Fibroblast of the conjunctiva (primary cell): ENCODE data around the gene RXFP2.

ENCODE experiments used
- DNase-seq: peaks from one replicate; pipeline ENCODE4 v3.0.0-alpha.2; 2010; ENCODE audit warnings: low read depth

Gene RXFP2

DNA sequence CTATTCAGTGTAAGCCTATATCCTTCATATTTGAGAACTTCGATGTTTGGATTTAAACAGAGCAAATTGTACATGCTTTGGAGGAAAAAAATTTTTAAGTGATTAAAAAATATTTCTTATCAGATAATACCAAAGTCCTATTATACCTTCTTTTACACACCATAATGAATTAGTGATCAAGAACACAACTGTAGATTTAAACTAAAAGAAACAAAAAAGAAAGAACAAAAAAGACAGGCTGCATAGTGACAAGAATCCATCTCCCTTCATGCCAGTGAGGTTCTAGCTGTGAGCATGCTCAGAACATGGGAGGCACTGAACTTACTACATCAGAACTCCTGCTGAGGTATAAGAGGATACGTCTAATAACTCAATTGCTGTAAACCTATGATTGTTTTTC, at the start of gene RXFP2:
Gene RXFP2, plus strand, starts transcription at position 301 of the 400 bp plus-strand sequence. Its CDS starts 87 bp downstream, at position 388.
- no peak for DNase-seq

DNA sequence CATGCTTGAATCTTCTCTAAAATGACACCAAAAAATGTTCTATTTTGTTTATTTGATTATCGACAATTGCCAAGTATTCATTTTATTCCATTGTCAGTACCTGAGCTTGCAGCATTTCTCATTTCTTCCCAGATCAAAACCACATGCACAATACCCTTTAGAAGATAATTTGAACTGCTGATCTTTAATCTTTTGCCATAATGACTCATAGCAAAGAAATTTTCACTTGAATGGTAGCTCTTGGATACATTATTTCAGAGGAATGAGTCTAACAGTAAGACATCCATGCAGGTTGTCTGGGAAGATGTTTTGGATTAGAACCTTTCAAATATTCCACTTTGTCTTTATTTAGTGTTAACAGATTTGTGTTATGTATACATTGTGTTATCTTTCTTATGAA, 42.0 kb upstream of the RXFP2 start:
- DNase-seq = no peak

GRCh38 chr13:31699650-31700049, 39.7 kb upstream of the RXFP2 start:
- no peak for DNase-seq

DNA sequence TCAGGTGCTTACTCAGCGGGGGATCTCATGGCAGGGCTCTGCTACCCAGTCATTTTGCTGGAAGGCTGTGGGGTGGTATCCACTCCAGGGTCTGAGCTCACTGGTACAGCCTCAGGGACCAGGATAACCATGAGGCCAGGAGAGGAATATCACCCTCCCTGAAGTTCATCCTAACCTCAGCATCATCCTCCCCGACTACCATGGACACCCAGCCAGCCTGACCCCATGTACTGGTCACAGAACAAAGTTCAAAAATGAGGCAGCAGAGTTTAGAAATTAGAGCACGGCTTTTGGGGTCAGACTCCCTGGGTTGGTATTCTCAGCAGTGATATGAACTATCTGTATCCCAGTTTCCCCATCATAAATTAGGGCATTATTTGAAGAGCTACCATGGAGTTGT, 35.5 kb upstream of the RXFP2 start:
- no peak for DNase-seq

- DNase-seq = no peak
Measured at GRCh38 chr13:31706105-31706504, 33.2 kb upstream of the RXFP2 start.

DNA sequence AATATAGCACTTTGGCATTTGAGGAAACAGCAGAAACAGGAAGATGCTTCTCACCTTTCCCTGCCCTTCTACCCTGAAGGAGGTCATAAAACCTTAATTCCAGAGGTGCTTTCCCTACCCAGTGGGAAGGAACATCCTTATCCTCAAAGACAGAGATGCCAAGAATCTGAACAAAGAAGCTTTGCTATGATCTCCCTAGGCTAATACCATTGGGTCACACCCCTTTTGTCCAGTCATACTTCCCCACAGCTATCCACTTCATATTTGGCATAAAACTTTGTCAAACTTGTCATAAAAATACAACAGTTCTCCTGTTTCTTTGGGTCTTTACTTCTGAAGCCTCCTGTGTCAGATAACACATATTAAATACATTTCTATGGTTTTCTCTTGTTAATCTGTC, 21.7 kb upstream of the RXFP2 start:
- no peak for DNase-seq

- DNase-seq = no peak
Measured at GRCh38 chr13:31719214-31719613, 20.1 kb upstream of the RXFP2 start.

GRCh38 chr13:31722673-31723072, 16.7 kb upstream of the RXFP2 start:
- peak; percentile 14 for DNase-seq

- DNase-seq = no peak
Measured at GRCh38 chr13:31725841-31726240, 13.5 kb upstream of the RXFP2 start.

DNA sequence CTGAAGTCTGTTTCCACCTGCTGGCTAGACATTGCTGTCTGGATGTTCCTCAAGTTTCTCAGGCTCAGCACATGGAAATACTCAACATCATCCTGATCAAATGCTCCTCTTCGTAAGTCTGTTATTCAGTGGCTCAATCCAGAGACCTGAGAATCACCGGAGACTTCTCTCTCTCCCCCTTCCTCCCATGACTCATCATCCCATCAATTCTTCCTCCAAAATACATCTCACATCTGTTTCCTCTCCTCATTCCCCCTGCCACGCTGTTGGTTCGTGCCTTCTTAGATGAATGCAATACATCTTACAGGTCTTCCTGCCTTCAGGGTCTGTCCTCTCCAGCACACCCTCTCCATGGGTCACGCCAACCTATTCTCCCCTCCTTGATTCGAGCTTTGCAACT, 7.4 kb upstream of the RXFP2 start:
- no peak for DNase-seq

- no peak for DNase-seq
Measured at GRCh38 chr13:31733066-31733465, 6.3 kb upstream of the RXFP2 start.

DNA sequence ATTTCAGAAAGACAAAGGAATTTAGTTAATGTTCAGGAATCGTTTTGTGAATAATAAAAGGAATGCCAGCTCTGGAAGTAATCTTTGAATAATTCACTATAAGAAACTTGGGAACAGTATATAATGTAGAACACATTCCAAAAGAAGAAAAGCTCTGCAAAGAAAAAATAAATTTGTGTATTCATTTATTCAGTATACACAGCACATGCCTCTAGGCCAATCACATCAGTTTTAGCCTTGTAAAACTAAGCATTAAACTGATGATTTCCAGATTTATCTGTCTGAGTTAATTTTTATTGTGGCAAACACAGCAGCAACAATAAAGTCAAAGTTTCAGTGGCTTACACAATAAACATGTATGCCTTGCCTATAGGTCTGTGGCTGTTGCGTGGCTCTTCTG, 5.7 kb upstream of the RXFP2 start:
- no peak for DNase-seq

DNA sequence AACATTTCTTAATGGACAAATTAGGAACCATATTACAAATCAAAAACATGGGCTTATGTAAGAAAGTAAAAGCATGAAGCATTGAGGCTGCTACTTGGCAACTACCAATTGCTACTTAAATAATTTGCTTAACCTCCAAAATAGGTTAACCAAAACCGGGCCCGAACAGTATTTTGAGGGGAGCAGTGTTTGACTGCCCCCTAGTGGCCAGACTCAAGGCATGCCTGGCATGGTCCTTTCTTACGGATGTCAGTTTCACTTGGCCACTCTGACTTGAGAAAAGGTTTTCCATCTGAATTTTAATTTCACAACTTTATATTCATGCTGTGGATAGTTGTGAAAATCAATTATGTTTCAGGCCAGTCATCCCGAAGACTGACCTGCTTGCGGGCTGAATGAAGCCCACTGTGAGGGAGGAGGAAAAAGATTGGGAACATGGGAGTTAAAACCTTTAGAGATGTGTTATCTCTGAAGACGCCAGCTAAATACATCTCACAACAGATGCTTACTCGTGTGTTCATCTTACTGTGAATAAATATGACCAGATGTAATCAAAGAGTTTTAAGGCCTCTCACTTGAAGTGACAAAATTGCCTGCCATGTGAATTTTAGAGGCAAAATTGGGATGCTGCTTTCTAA, 2.9 kb downstream of the RXFP2 start:
- DNase-seq = peak; percentile 65

GRCh38 chr13:31747291-31747690, 8.0 kb downstream of the RXFP2 start:
- DNase-seq = no peak

DNA sequence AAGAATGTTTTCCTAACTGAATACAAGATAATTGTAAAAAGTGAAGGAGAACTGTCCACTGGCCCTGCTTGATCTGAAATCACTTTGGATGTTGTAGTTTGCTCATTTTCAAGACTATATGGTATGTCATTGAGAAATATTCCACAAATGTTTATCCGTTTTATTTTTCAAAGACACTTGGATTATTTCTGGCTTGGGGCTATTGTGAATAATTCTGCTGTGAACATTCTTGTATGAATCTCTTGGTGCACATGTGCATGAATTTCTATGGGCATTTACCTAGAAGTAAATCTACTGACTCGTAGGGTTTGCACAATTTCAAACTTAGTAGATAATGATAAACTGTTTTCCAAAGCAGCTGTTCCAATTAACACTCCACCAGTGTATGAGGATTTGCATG, 8.6 kb downstream of the RXFP2 start:
- no peak for DNase-seq

GRCh38 chr13:31749929-31750328, 10.6 kb downstream of the RXFP2 start:
- peak; percentile 53 for DNase-seq

- DNase-seq = no peak
Measured at GRCh38 chr13:31755211-31755610, 15.9 kb downstream of the RXFP2 start.

DNA sequence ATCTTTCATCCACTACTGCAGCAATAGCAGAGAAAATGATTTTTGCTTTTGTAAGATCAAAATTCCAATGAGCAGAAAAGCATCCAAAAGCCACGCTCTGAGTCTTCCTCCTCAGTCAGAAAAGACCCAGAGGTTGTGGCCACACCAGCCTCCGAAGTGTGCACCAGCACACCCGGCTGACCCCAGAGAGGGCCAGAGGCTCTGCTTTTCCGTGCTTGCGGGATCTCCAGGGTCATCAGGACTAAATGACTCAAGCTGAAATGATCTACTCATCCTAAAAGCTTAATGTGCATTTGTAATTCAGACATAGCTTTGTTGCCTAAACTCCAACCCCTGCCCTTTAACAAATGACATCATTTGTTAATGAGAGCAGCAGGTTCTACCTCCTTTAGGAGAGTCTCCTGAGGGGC, 16.5 kb downstream of the RXFP2 start:
- no peak for DNase-seq

DNA sequence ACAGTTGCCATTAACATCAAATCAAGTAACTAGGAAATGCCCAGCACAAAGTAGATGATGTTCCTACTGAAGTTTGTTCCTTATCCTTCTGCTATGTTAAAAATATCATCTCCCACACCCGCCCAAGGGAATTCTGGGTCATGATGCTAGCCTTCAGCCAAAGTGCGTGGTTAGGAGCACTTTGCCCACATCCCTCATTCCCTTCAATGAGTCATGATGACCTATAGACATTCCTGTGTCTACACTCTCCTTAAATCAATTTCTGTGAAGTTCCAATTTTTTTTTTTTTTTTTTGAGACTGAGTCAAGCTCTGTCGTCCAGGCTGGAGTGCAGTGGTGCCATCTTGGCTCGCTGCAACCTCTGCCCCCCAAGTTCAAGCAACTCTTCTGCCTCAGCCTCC, 17.0 kb downstream of the RXFP2 start:
- no peak for DNase-seq

GRCh38 chr13:31761951-31762350, 22.6 kb downstream of the RXFP2 start:
- no peak for DNase-seq

GRCh38 chr13:31764556-31764955, 25.2 kb downstream of the RXFP2 start:
- DNase-seq = no peak

DNA sequence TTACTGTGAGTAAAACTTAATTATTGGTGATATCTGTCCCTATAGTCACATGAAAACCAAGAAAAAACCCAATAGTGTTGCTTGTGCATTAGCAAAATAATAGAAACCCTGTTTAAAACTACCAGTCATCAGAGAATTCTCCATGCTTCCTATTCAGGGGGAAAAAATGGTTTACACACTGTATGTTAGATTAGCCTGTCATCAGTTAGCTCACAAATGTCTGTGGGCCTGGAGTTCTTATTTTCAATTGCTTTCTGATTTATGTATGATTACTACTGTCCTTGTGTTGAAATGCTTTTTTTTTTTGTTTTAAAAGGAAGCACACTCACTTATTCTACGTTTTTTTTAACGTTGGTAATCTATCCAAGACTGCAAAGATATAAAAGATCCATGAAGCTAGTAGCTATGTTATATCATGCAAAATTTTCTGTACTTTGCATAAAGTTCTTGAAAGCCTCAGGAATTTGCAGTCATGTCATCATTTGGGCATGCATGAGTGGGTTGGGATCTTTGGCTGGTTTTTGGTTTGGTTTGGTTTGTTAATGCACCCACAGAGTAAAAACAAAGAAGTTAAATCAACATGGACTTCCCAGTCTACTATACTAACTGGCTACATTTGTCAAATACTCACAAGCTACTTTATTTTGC, 25.9 kb downstream of the RXFP2 start:
- DNase-seq = no peak

DNA sequence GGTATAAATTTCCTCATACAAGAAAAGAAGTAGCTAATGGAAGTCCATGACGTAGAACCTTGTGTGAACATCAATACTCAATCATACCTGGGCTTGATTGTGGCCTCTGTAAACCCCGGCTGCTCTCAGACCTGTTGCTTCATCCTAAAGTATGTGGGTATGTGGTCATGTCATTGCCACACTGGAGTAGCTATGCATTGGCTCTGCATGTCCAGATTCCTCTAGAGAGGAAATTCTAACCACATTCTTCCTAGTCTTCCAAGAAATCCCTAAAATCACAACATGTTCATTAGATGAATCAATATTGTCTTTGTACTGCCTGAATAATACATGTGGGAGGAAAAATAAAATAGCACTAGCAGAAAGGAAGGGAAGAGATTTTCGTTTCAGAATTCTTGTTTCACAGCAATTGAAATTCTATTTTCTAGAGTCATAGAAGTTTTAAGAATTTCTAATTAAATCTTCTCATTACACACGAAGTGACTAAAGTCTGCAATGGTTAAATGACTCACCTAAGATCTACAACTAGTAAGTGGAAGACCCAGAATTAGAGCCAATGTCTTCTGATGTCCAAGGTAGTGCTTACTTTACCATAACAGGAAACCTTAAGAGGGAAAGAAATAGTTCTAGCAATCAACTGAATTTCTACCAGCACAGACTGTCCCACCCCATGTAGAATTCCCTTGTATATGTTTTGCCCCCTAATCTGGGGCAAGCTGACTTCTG, 28.0 kb downstream of the RXFP2 start:
- DNase-seq = no peak
